Measurements from ENCODE around the gene ZBTB11. TPM values are rescaled to one million over a fixed set of nuclear protein-coding genes. Genes with fewer than 3 reads are reported as not detected.
A peak's percentile ranks its signal among the peaks of the same experiment; 100 is the strongest.

ZBTB11 gene
- total and polyA plus RNA-seq, 10 of the 15 experiments (the other 5 are each of a cell fraction or from before 2014, with no cell fraction given) = 3.5 to 25.7 (median 18.0) TPM

- ChIA-PET POLR2A (interaction anchor here (0.5 to 4.4 kb wide), 5 partner anchors 11 to 1194 kb away, joined by 4 to 46 read pairs (median 4); partner anchors contain the start of genes CEP97 and ZBTB11), RAD21 (ENCODE audit: unreplicated experiment) (interaction anchor here (1.1 to 1.2 kb wide), 2 partner anchors 10 to 37 kb away, joined by 3 to 8 read pairs; partner anchors contain the start of genes CEP97 and ZBTB11), CTCF (interaction anchor here (0.5 to 1.8 kb wide), 4 partner anchors 9 to 1371 kb away, joined by 3 to 6 read pairs (median 4); no protein-coding TSS in a partner anchor), SMC1A (ENCODE audit: uncharacterized antibody, unreplicated experiment) (interaction anchor here (0.7 to 3.4 kb wide), 4 partner anchors 10 to 396 kb away, joined by 3 to 11 read pairs (median 6); partner anchors contain the start of gene ZBTB11)
- intact Hi-C loops (cut with micrococcal nuclease; ENCODE audit: unreplicated experiment) = no loop called here
- Histone ChIP-seq H2AFZ (ENCODE audit: control insufficient read depth, low read depth, low read length) (no peak overlapping the region; the same call in 1 of the 2 replicates), H4K20me1 (ENCODE audit: control insufficient read depth, insufficient read depth) (no peaks in the 10 kb centered on the region; the same call in 1 of the 2 replicates), H3K4me1 (ENCODE audit: control insufficient read depth, insufficient read depth, low read length) (peaks cover 12% of the 10 kb centered on the region), H3K79me2 (ENCODE audit: control insufficient read depth, insufficient read depth, low read length) (peaks cover 44% of the 10 kb centered on the region), H3K4me3 (peak overlapping the region; percentile 76), H3K36me3 (ENCODE audit: control insufficient read depth in 2 of 2, insufficient read depth in 2 of 2, low read length in 1 of 2) (peaks cover 0 to 11% of the 10 kb centered on the region in 2 experiments; a peak in 1 of 4 replicates), H3K9ac (ENCODE audit: control insufficient read depth, insufficient read depth, low read length) (peak overlapping the region; percentile 82), H3K27ac (ENCODE audit: control insufficient read depth, insufficient read depth) (peak overlapping the region; percentile 76), H3K4me2 (ENCODE audit: control insufficient read depth, insufficient read depth) (peak overlapping the region; percentile 87), H3K9me3 (replicated peaks; ENCODE audit: control insufficient read depth, insufficient read depth, low read length) (no peaks in the 10 kb centered on the region), H3K27me3 (replicated peaks in 1 of 2; ENCODE audit: control insufficient read depth in 2 of 2, insufficient read depth in 2 of 2, low read length in 1 of 2) (no peaks in the 10 kb centered on the region)
- in situ Hi-C loops (cut with MboI) = loop anchor here (5.0 kb wide), 1 partner anchor 540 kb away; no protein-coding TSS in a partner anchor
- WGBS (ENCODE audit: insufficient coverage, insufficient replicate concordance, low lambda C conversion rate, missing lambda C conversion rate) = 59% methylated on average over 24 of the region's 25 CpGs
- TSS peak; percentile 83 for BruUV-seq (replicated peaks)
- DNase-seq (ENCODE audit: low read depth, low spot score) (no peak), FAIRE-seq (no peak), ATAC-seq (no peak)
- TF ChIP-seq NRF1 (conservative IDR thresholded peaks at IDR 0.05; ENCODE audit: low read depth, low read length) (no peak), MLLT1 (IDR thresholded peaks at IDR 0.05) (peak; percentile 83), ZBTB40 (IDR thresholded peaks at IDR 0.05; ENCODE audit: borderline replicate concordance) (0 out of 2 replicates have a peak, but pooled peaks have one; percentile 12), EP300 (IDR thresholded peaks at IDR 0.05; ENCODE audit: borderline replicate concordance in 1 of 2, control insufficient read depth in 1 of 2, low read depth in 2 of 2, low read length in 2 of 2) (no peak), ZBTB33 (IDR thresholded peaks at IDR 0.05) (peak; percentile 41; the same call in 1 of the 2 replicates)
Measured at GRCh38 chr3:101687142-101687931, 10.4 kb upstream of the ZBTB11 start.
